ENCODE results near the gene CD53.

DNA sequence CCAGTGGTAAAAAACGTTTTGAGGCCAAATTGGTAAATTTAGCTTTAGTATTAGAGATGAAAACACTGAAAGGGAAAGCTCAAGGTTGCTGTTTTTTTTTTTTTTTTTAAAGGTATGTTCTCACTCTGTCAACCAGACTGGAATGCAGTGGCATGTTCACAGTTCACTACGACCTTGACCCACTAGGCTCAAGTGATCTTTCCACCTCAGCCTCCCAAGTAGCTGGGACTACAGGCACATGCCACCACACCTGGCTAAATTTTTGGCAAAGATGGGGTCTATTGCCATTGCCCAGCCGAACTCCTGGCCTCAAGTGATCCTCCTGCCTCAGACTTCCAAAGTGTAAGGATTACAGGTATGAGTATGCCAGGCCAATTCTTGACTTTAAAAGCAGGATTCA, 71.9 kb downstream of the CD53 start:
- no peak for TF ChIP-seq POLR2AphosphoS5 (IDR thresholded peaks at IDR 0.05; ENCODE audit: low read depth, low read length)
- TF ChIP-seq SIN3A (IDR thresholded peaks at IDR 0.05; ENCODE audit: borderline replicate concordance, insufficient read depth, low read length), result no peak
- TF ChIP-seq, protein P1, sequence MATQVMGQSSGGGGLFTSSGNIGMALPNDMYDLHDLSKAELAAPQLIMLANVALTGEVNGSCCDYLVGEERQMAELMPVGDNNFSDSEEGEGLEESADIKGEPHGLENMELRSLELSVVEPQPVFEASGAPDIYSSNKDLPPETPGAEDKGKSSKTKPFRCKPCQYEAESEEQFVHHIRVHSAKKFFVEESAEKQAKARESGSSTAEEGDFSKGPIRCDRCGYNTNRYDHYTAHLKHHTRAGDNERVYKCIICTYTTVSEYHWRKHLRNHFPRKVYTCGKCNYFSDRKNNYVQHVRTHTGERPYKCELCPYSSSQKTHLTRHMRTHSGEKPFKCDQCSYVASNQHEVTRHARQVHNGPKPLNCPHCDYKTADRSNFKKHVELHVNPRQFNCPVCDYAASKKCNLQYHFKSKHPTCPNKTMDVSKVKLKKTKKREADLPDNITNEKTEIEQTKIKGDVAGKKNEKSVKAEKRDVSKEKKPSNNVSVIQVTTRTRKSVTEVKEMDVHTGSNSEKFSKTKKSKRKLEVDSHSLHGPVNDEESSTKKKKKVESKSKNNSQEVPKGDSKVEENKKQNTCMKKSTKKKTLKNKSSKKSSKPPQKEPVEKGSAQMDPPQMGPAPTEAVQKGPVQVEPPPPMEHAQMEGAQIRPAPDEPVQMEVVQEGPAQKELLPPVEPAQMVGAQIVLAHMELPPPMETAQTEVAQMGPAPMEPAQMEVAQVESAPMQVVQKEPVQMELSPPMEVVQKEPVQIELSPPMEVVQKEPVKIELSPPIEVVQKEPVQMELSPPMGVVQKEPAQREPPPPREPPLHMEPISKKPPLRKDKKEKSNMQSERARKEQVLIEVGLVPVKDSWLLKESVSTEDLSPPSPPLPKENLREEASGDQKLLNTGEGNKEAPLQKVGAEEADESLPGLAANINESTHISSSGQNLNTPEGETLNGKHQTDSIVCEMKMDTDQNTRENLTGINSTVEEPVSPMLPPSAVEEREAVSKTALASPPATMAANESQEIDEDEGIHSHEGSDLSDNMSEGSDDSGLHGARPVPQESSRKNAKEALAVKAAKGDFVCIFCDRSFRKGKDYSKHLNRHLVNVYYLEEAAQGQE (IDR thresholded peaks at IDR 0.05; ENCODE audit: insufficient read depth in 1 of 2, low read depth in 2 of 2, low read length in 2 of 2), result no peak
- TF ChIP-seq TAF1 (IDR thresholded peaks at IDR 0.05; ENCODE audit: borderline replicate concordance, insufficient read depth, low read length), result no peak
